ENCODE measurements around the gene AK5.

The AK5 gene

GRCh38 chr1:77265180-77265579 lies 16.6 kb upstream of the AK5 start:
- Histone ChIP-seq H3K36me3 (ENCODE audit: control insufficient read depth in 1 of 2, insufficient read depth in 2 of 2, low read length in 2 of 2) (no peaks in the 10 kb centered on the region), H3K4me3 (ENCODE audit: low read depth in 1 of 2, low read length in 2 of 2) (no peak overlapping the region), H3K4me1 (ENCODE audit: control insufficient read depth in 1 of 2, insufficient read depth in 2 of 2, low read length in 2 of 2) (no peaks in the 10 kb centered on the region), H3K27ac (ENCODE audit: low read depth, low read length) (no peak overlapping the region), H3K9ac (ENCODE audit: low read depth in 1 of 2, low read length in 2 of 2) (no peak overlapping the region), H3K9me3 (ENCODE audit: control insufficient read depth in 1 of 2, low read length in 2 of 2) (no peaks in the 10 kb centered on the region), H3K27me3 (ENCODE audit: control insufficient read depth in 1 of 2, insufficient read depth in 2 of 2, low read length in 2 of 2) (no peaks in the 10 kb centered on the region)

GRCh38 chr1:77267035-77267434 lies 14.8 kb upstream of the AK5 start:
- Histone ChIP-seq H3K9me3 (ENCODE audit: control insufficient read depth in 1 of 2, low read length in 2 of 2) (no peaks in the 10 kb centered on the region), H3K4me1 (ENCODE audit: control insufficient read depth in 1 of 2, insufficient read depth in 2 of 2, low read length in 2 of 2) (no peaks in the 10 kb centered on the region), H3K27ac (ENCODE audit: low read depth, low read length) (no peak overlapping the region), H3K9ac (ENCODE audit: low read depth in 1 of 2, low read length in 2 of 2) (no peak overlapping the region), H3K27me3 (ENCODE audit: control insufficient read depth in 1 of 2, insufficient read depth in 2 of 2, low read length in 2 of 2) (no peaks in the 10 kb centered on the region), H3K4me3 (ENCODE audit: low read depth in 1 of 2, low read length in 2 of 2) (no peak overlapping the region), H3K36me3 (ENCODE audit: control insufficient read depth in 1 of 2, insufficient read depth in 2 of 2, low read length in 2 of 2) (no peaks in the 10 kb centered on the region)

- H3K9ac ChIP-seq (ENCODE audit: low read depth in 1 of 2, low read length in 2 of 2) = no peak overlapping the region
- H3K4me3 ChIP-seq (ENCODE audit: low read depth in 1 of 2, low read length in 2 of 2) = no peak overlapping the region
- no peaks in the 10 kb centered on the region for H3K4me1 ChIP-seq (ENCODE audit: control insufficient read depth in 1 of 2, insufficient read depth in 2 of 2, low read length in 2 of 2)
- no peaks in the 10 kb centered on the region for H3K36me3 ChIP-seq (ENCODE audit: control insufficient read depth in 1 of 2, insufficient read depth in 2 of 2, low read length in 2 of 2)
- peaks cover 4% of the 10 kb centered on the region in 2 donors for H3K27me3 ChIP-seq (ENCODE audit: control insufficient read depth in 1 of 2, insufficient read depth in 2 of 2, low read length in 2 of 2)
- H3K9me3 ChIP-seq (ENCODE audit: control insufficient read depth in 1 of 2, low read length in 2 of 2) = no peaks in the 10 kb centered on the region
- no peak overlapping the region for H3K27ac ChIP-seq (ENCODE audit: low read depth, low read length)
Measured at GRCh38 chr1:77271852-77272580, 9.8 kb upstream of the AK5 start.

- H3K4me1 ChIP-seq (ENCODE audit: control insufficient read depth in 1 of 2, insufficient read depth in 2 of 2, low read length in 2 of 2) = no peaks in the 10 kb centered on the region
- no peaks in the 10 kb centered on the region for H3K9me3 ChIP-seq (ENCODE audit: control insufficient read depth in 1 of 2, low read length in 2 of 2)
- no peak overlapping the region for H3K9ac ChIP-seq (ENCODE audit: low read depth in 1 of 2, low read length in 2 of 2)
- no peak overlapping the region for H3K4me3 ChIP-seq (ENCODE audit: low read depth in 1 of 2, low read length in 2 of 2)
- peaks cover 4% of the 10 kb centered on the region in 2 donors for H3K27me3 ChIP-seq (ENCODE audit: control insufficient read depth in 1 of 2, insufficient read depth in 2 of 2, low read length in 2 of 2)
- H3K27ac ChIP-seq (ENCODE audit: low read depth, low read length) = no peak overlapping the region
- no peaks in the 10 kb centered on the region for H3K36me3 ChIP-seq (ENCODE audit: control insufficient read depth in 1 of 2, insufficient read depth in 2 of 2, low read length in 2 of 2)
Measured at GRCh38 chr1:77273891-77274290, 7.9 kb upstream of the AK5 start.

GRCh38 chr1:77275194-77275593 lies 6.6 kb upstream of the AK5 start:
- Histone ChIP-seq H3K9me3 (ENCODE audit: control insufficient read depth in 1 of 2, low read length in 2 of 2) (no peaks in the 10 kb centered on the region), H3K9ac (ENCODE audit: low read depth in 1 of 2, low read length in 2 of 2) (no peak overlapping the region), H3K4me3 (ENCODE audit: low read depth in 1 of 2, low read length in 2 of 2) (no peak overlapping the region), H3K36me3 (ENCODE audit: control insufficient read depth in 1 of 2, insufficient read depth in 2 of 2, low read length in 2 of 2) (no peaks in the 10 kb centered on the region), H3K27ac (ENCODE audit: low read depth, low read length) (no peak overlapping the region), H3K27me3 (ENCODE audit: control insufficient read depth in 1 of 2, insufficient read depth in 2 of 2, low read length in 2 of 2) (peaks cover 4 to 5% of the 10 kb centered on the region in 2 donors), H3K4me1 (ENCODE audit: control insufficient read depth in 1 of 2, insufficient read depth in 2 of 2, low read length in 2 of 2) (no peaks in the 10 kb centered on the region)

- H3K27ac ChIP-seq (ENCODE audit: low read depth, low read length) = no peak overlapping the region
- H3K36me3 ChIP-seq (ENCODE audit: control insufficient read depth in 1 of 2, insufficient read depth in 2 of 2, low read length in 2 of 2) = no peaks in the 10 kb centered on the region
Measured at GRCh38 chr1:77276941-77277340, 4.9 kb upstream of the AK5 start.

GRCh38 chr1:77279929-77280328 lies 1.9 kb upstream of the AK5 start:
- H3K36me3 ChIP-seq (ENCODE audit: control insufficient read depth in 1 of 2, insufficient read depth in 2 of 2, low read length in 2 of 2) = no peaks in the 10 kb centered on the region
- H3K9ac ChIP-seq (ENCODE audit: low read depth in 1 of 2, low read length in 2 of 2) = no peak overlapping the region
- peaks cover 32 to 48% of the 10 kb centered on the region in 2 donors for H3K27me3 ChIP-seq (ENCODE audit: control insufficient read depth in 1 of 2, insufficient read depth in 2 of 2, low read length in 2 of 2)
- H3K9me3 ChIP-seq (ENCODE audit: control insufficient read depth in 1 of 2, low read length in 2 of 2) = no peaks in the 10 kb centered on the region
- H3K4me3 ChIP-seq (ENCODE audit: low read depth in 1 of 2, low read length in 2 of 2) = no peak overlapping the region
- no peak overlapping the region for H3K27ac ChIP-seq (ENCODE audit: low read depth, low read length)
- no peaks in the 10 kb centered on the region for H3K4me1 ChIP-seq (ENCODE audit: control insufficient read depth in 1 of 2, insufficient read depth in 2 of 2, low read length in 2 of 2)

More at GRCh38 chr1:77276941-77277340, 4.9 kb upstream of the AK5 start:
- Histone ChIP-seq H3K9ac (ENCODE audit: low read depth in 1 of 2, low read length in 2 of 2) (no peak overlapping the region), H3K27me3 (ENCODE audit: control insufficient read depth in 1 of 2, insufficient read depth in 2 of 2, low read length in 2 of 2) (peaks cover 13 to 19% of the 10 kb centered on the region in 2 donors), H3K4me3 (ENCODE audit: low read depth in 1 of 2, low read length in 2 of 2) (no peak overlapping the region), H3K4me1 (ENCODE audit: control insufficient read depth in 1 of 2, insufficient read depth in 2 of 2, low read length in 2 of 2) (no peaks in the 10 kb centered on the region), H3K9me3 (ENCODE audit: control insufficient read depth in 1 of 2, low read length in 2 of 2) (no peaks in the 10 kb centered on the region)

GRCh38 chr1:77280962-77281361 lies 857 bp upstream of the AK5 start:
- no peaks in the 10 kb centered on the region for H3K36me3 ChIP-seq (ENCODE audit: control insufficient read depth in 1 of 2, insufficient read depth in 2 of 2, low read length in 2 of 2)
- H3K4me1 ChIP-seq (ENCODE audit: control insufficient read depth in 1 of 2, insufficient read depth in 2 of 2, low read length in 2 of 2) = no peaks in the 10 kb centered on the region
- no peak overlapping the region for H3K4me3 ChIP-seq (ENCODE audit: low read depth in 1 of 2, low read length in 2 of 2)
- no peak overlapping the region for H3K27ac ChIP-seq (ENCODE audit: low read depth, low read length)
- H3K9ac ChIP-seq (ENCODE audit: low read depth in 1 of 2, low read length in 2 of 2) = no peak overlapping the region
- no peaks in the 10 kb centered on the region for H3K9me3 ChIP-seq (ENCODE audit: control insufficient read depth in 1 of 2, low read length in 2 of 2)
- H3K27me3 ChIP-seq (ENCODE audit: control insufficient read depth in 1 of 2, insufficient read depth in 2 of 2, low read length in 2 of 2) = peaks cover 29 to 50% of the 10 kb centered on the region in 2 donors

- no peaks in the 10 kb centered on the region for H3K4me1 ChIP-seq (ENCODE audit: control insufficient read depth in 1 of 2, insufficient read depth in 2 of 2, low read length in 2 of 2)
- no peak overlapping the region for H3K27ac ChIP-seq (ENCODE audit: low read depth, low read length)
- no peak overlapping the region for H3K9ac ChIP-seq (ENCODE audit: low read depth in 1 of 2, low read length in 2 of 2)
- H3K9me3 ChIP-seq (ENCODE audit: control insufficient read depth in 1 of 2, low read length in 2 of 2) = no peaks in the 10 kb centered on the region
- peaks cover 28 to 46% of the 10 kb centered on the region in 2 donors for H3K27me3 ChIP-seq (ENCODE audit: control insufficient read depth in 1 of 2, insufficient read depth in 2 of 2, low read length in 2 of 2)
- no peaks in the 10 kb centered on the region for H3K36me3 ChIP-seq (ENCODE audit: control insufficient read depth in 1 of 2, insufficient read depth in 2 of 2, low read length in 2 of 2)
- peak overlapping the region; percentile 48 to 50 for H3K4me3 ChIP-seq (ENCODE audit: low read depth in 1 of 2, low read length in 2 of 2)
Measured at GRCh38 chr1:77282187-77282865, 507 bp downstream of the AK5 start.

- no peaks in the 10 kb centered on the region for H3K9me3 ChIP-seq (ENCODE audit: control insufficient read depth in 1 of 2, low read length in 2 of 2)
- H3K4me1 ChIP-seq (ENCODE audit: control insufficient read depth in 1 of 2, insufficient read depth in 2 of 2, low read length in 2 of 2) = no peaks in the 10 kb centered on the region
- peaks cover 28 to 46% of the 10 kb centered on the region in 2 donors for H3K27me3 ChIP-seq (ENCODE audit: control insufficient read depth in 1 of 2, insufficient read depth in 2 of 2, low read length in 2 of 2)
- H3K9ac ChIP-seq (ENCODE audit: low read depth in 1 of 2, low read length in 2 of 2) = no peak overlapping the region
- H3K4me3 ChIP-seq (ENCODE audit: low read depth in 1 of 2, low read length in 2 of 2) = peak overlapping the region; percentile 48 to 50
- H3K27ac ChIP-seq (ENCODE audit: low read depth, low read length) = no peak overlapping the region
- no peaks in the 10 kb centered on the region for H3K36me3 ChIP-seq (ENCODE audit: control insufficient read depth in 1 of 2, insufficient read depth in 2 of 2, low read length in 2 of 2)
Measured at GRCh38 chr1:77282866-77283539, 1.2 kb downstream of the AK5 start.
